B cell (primary cell): ENCODE data around the gene ZBTB5. TPM values are rescaled to one million over a fixed set of nuclear protein-coding genes. Genes with fewer than 3 reads are reported as not detected.
A peak's percentile ranks its signal among the peaks of the same experiment; 100 is the strongest.

Experiments used
- ATAC-seq: fragments of 200-7000 bp; cut with Tn5 transposase; one replicate; pipeline ENCODE4 v1.10.0; 2021; ENCODE audit warnings: low read depth, mild to moderate bottlenecking, moderate number of reproducible peaks, moderate library complexity
- CTCF ChIA-PET: fragments of 350-600 bp; sonication (Branson Sonifier 250); formaldehyde crosslinking; loops from one replicate; lab custom pipeline; 2021; ENCODE audit warnings: antibody characterized with exemption, inconsistent platforms; lab: Charles Lee
- POLR2A ChIA-PET: fragments of 350-600 bp; sonication (Branson Sonifier 250); formaldehyde crosslinking; loops from one replicate; lab custom pipeline; 2021; ENCODE audit warnings: antibody characterized with exemption; lab: Charles Lee
- DNase-seq: peaks from one replicate; pipeline ENCODE4 v3.0.0; 2013
- H2AFZ ChIP-seq: 2 replicates; pipeline ENCODE4 v1.6.1; 2012; ENCODE audit warnings: mild to moderate bottlenecking, low read depth, low read length; ENCODE audit not compliant: insufficient read depth, poor library complexity, severe bottlenecking
- H3K27ac ChIP-seq, 2 donors: 1 replicate in 1 of 2; 2 replicates in 1 of 2; pipeline ENCODE4 v1.5.1; 2012 to 2013; ENCODE audit warnings: low read length in 2 of 2, mild to moderate bottlenecking in 2 of 2, moderate library complexity in 1 of 2
- H3K27me3 ChIP-seq, 4 experiments: fragments of 200-600 bp in 1 of 4; sonication (generic) in 1 of 4; replicated peaks in 1 of 4; 1 replicate in 2 of 4; 2 replicates in 2 of 4; pipeline versions ENCODE4 v1.6.1 to v1.7.0; 2013 to 2016; ENCODE audit warnings: low read length in 3 of 4, mild to moderate bottlenecking in 2 of 4, mixed read lengths in 1 of 4, moderate library complexity in 1 of 4; ENCODE audit not compliant: insufficient read depth in 4 of 4, control insufficient read depth in 3 of 4; ENCODE audit errors: control extremely low read depth in 1 of 4
- H3K36me3 ChIP-seq, 2 experiments: replicated peaks in 1 of 2; 1 replicate in 1 of 2; 2 replicates in 1 of 2; pipeline versions ENCODE4 v1.6.1 to v1.7.1; 2013; ENCODE audit warnings: low read length in 1 of 2; ENCODE audit not compliant: insufficient read depth in 2 of 2, control insufficient read depth in 1 of 2; ENCODE audit errors: control extremely low read depth in 1 of 2, extremely low read depth in 1 of 2
- H3K4me1 ChIP-seq, 2 donors: fragments of 200-600 bp in 1 of 2; sonication (generic) in 1 of 2; 1 replicate in 1 of 2; 2 replicates in 1 of 2; pipeline versions ENCODE4 v1.5.1 to v1.6.1; 2013 to 2017; ENCODE audit warnings: low read length in 2 of 2; ENCODE audit not compliant: control insufficient read depth in 2 of 2, insufficient read depth in 2 of 2
- H3K4me2 ChIP-seq: replicated peaks from 2 replicates; pipeline ENCODE3; 2012; ENCODE audit warnings: mild to moderate bottlenecking, low read depth, low read length; ENCODE audit not compliant: poor library complexity, severe bottlenecking
- H3K4me3 ChIP-seq, 5 experiments: fragments of 200-600 bp in 1 of 5; sonication (generic) in 1 of 5; 1 replicate in 3 of 5; 2 replicates in 2 of 5; pipeline versions ENCODE4 v1.5.1 to v1.7.0; 2011 to 2016; ENCODE audit warnings: low read length in 4 of 5, mild to moderate bottlenecking in 4 of 5, low read depth in 2 of 5, control low read depth in 1 of 5, moderate library complexity in 1 of 5; ENCODE audit not compliant: insufficient read depth in 1 of 5; ENCODE audit errors: control extremely low read depth in 1 of 5, extremely low read depth in 1 of 5
- H3K79me2 ChIP-seq: fragments of 200-600 bp; sonication (generic); one replicate; pipeline ENCODE4 v1.6.0; 2016; ENCODE audit warnings: low read length; ENCODE audit not compliant: control insufficient read depth, insufficient read depth
- H3K9ac ChIP-seq: fragments of 200-600 bp; sonication (generic); 2 replicates; pipeline ENCODE4 v1.6.1; 2017; ENCODE audit warnings: mild to moderate bottlenecking, low read length, moderate library complexity
- H3K9me3 ChIP-seq, 3 donors: one replicate each; pipeline versions ENCODE4 v1.6.1 to v1.7.1; 2013; ENCODE audit warnings: low read length in 2 of 3; ENCODE audit not compliant: control insufficient read depth in 2 of 3, insufficient read depth in 1 of 3; ENCODE audit errors: control extremely low read depth in 1 of 3
- H4K20me1 ChIP-seq: 2 replicates; pipeline ENCODE4 v1.6.0; 2012; ENCODE audit warnings: mild to moderate bottlenecking, low read length; ENCODE audit not compliant: insufficient read depth, control insufficient read depth, poor library complexity, severe bottlenecking
- H3K27ac Mint-ChIP-seq: one replicate; pipeline ENCODE4 v1.8.0; 2021; ENCODE audit warnings: mixed read lengths
- H3K27me3 Mint-ChIP-seq: one replicate; pipeline ENCODE4 v1.8.0; 2021; ENCODE audit warnings: mixed read lengths
- H3K4me1 Mint-ChIP-seq: one replicate; pipeline ENCODE4 v1.8.0; 2021; ENCODE audit warnings: mixed read lengths
- H3K4me3 Mint-ChIP-seq: one replicate; pipeline ENCODE4 v1.8.0; 2021; ENCODE audit warnings: mixed read lengths
- H3K9me3 Mint-ChIP-seq: one replicate; pipeline ENCODE4 v1.8.0; 2022; ENCODE audit warnings: mixed read lengths; ENCODE audit not compliant: insufficient read depth
- CTCF ChIP-seq: fragments of 200-600 bp; IDR thresholded peaks from one replicate; pipeline ENCODE4 v1.8.0; 2022; ENCODE audit warnings: antibody characterized with exemption, mild to moderate bottlenecking
- EZH2 ChIP-seq: IDR thresholded peaks from 2 replicates; pipeline ENCODE4 v1.6.1; 2012; ENCODE audit warnings: borderline replicate concordance, low read depth, mild to moderate bottlenecking, moderate library complexity, low read length; ENCODE audit not compliant: insufficient read depth, poor library complexity, severe bottlenecking
- WGBS: methylation state at CpG from one replicate; pipeline ENCODE4 v1.1.5; 2013; ENCODE audit warnings: missing lambda C conversion rate; ENCODE audit not compliant: insufficient coverage; 5-methylcytosine and 5-hydroxymethylcytosine counted together
- intact Hi-C: fragments of 100-400 bp; cut with micrococcal nuclease; formaldehyde crosslinking; loops from one replicate; pipeline ENCODE4 v1.10.0; 2022
- polyA plus RNA-seq: library from polyadenylated mRNA; depleted of rRNA; stranded (reverse); fragments of >200 nt; gene quantifications from 2 replicates; pipeline ENCODE4 v1.2.3, GENCODE V29; 2012
- total RNA-seq, 2 donors: library from RNA; stranded (reverse); fragments of 120-200 nt in 1 of 2; gene quantifications; 1 replicate in 1 of 2; 2 replicates in 1 of 2; pipeline versions ENCODE4 v1.2.3 to v1.2.4, GENCODE V29; 2013 to 2022

Gene ZBTB5
- total and polyA plus RNA-seq, 2 donors (not counting 1 experiment from before 2014, with no cell fraction given): 12.8 to 27.6 TPM

GRCh38 chr9:37410354-37410861, 54.8 kb downstream of the ZBTB5 start:
- H3K27me3 Mint-ChIP-seq: no peaks in the 10 kb centered on the region
- DNase-seq (no peak), ATAC-seq (no peak)
- no peak overlapping the region for H2AFZ ChIP-seq
- peak overlapping the region; percentile 39 for H3K27ac Mint-ChIP-seq
- no peaks in the 10 kb centered on the region for H3K9me3 Mint-ChIP-seq
- H3K4me3 ChIP-seq: no peak overlapping the region
- peaks cover 64 to 82% of the 10 kb centered on the region in 2 donors for H3K4me1 ChIP-seq
- H3K9ac ChIP-seq: no peak overlapping the region
- no peaks in the 10 kb centered on the region for H3K36me3 ChIP-seq
- ChIA-PET CTCF (interaction anchor here (1.0 to 11.4 kb wide), 17 partner anchors 10 to 538 kb away, joined by 3 to 125 read pairs (median 6); partner anchors contain the start of gene PAX5), POLR2A (interaction anchor here (0.6 to 1.8 kb wide), 6 partner anchors 9 to 40 kb away, joined by 3 to 7 read pairs (median 4); no protein-coding TSS in a partner anchor)
- WGBS: 90% methylated on average over 6 of the region's 9 CpGs
- peak overlapping the region; percentile 0 for H3K4me3 Mint-ChIP-seq
- H3K27ac ChIP-seq: peak overlapping the region; percentile 67 to 91
- no peak for TF ChIP-seq CTCF
- no peak for TF ChIP-seq EZH2
- H3K9me3 ChIP-seq: no peaks in the 10 kb centered on the region
- H3K4me1 Mint-ChIP-seq: peaks cover 75% of the 10 kb centered on the region
- intact Hi-C loops: loop anchor here (10.0 kb wide), 1 partner anchor 776 kb away; no protein-coding TSS in a partner anchor
- no peaks in the 10 kb centered on the region for H4K20me1 ChIP-seq
- peak overlapping the region; percentile 60 for H3K4me2 ChIP-seq
- H3K27me3 ChIP-seq: no peaks in the 10 kb centered on the region
- H3K79me2 ChIP-seq: peaks cover 14% of the 10 kb centered on the region
